RPMI8226 (cell line): ENCODE measurements around the gene ITCH.

Experiments used
- DNase-seq: peaks from one replicate; pipeline ENCODE4 v3.0.0-alpha.2; 2015

The ITCH gene

DNA sequence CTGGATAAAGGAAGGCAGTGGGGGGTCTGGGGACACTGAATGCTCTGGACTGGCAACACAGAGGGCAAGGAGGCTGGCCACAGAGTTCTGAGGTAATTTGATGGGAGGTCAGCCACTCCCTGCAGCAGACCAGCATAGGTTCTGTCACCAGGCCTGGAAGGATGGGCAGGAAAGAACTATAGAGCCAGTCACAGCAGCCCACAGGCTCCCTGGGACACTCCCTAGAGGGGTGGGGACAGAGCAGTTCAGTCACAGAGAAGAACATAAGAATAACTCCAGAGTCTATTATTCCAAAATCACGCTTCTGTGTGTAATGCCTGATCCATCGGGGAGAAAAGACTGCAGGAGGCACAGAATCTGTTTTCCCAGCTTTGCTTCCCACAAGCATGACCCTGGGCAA lies 172.8 kb downstream of the ITCH start:
- no peak for DNase-seq

GRCh38 chr20:34536798-34537394 lies 173.8 kb downstream of the ITCH start:
- DNase-seq: peak; percentile 54

- DNase-seq: no peak
Observed at GRCh38 chr20:34537651-34538050, 174.6 kb downstream of the ITCH start.

DNA sequence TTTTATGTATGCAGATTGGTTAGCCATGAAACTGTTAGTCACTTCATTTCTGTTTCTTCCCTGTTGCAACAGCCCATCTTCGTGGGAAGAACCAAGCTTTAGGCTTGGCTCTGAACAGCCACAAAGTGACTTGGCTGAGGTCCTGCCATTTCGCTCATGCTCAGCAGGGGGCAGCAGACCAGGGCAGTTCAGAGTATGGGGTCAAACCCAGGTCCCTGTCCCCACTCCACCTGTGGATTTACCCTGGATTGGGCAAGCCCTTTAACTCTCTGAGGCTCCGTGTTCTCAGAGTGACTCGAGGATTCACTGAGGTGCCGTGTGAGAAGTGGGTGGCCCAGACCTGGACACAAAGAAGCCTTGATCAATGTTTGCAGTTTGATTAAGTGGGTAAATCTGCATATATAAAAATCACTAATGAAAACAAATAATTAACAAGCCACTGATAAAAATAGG lies 175.6 kb downstream of the ITCH start:
- peak; percentile 54 for DNase-seq

DNA sequence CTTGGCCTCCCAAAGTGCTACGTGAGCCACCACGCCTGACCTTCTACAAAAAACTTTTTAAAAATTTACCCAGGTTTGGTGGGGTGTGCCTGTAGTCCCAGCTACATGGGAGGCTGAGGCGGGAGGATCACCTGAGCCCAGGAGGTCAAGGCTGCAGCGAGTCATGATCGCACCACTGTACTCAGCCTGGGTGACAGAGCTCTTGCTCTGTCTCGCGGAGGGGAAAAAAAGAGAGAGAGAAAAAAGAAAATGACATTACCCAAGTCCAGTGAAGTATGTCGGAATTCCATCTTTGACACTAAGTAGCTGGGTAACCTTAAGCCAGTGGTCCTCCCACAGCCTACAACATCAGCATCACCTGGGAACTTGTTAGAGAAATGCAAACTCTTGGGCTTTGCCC lies 176.7 kb downstream of the ITCH start:
- no peak for DNase-seq

- no peak for DNase-seq
Observed at GRCh38 chr20:34540596-34541263, 177.7 kb downstream of the ITCH start.

DNA sequence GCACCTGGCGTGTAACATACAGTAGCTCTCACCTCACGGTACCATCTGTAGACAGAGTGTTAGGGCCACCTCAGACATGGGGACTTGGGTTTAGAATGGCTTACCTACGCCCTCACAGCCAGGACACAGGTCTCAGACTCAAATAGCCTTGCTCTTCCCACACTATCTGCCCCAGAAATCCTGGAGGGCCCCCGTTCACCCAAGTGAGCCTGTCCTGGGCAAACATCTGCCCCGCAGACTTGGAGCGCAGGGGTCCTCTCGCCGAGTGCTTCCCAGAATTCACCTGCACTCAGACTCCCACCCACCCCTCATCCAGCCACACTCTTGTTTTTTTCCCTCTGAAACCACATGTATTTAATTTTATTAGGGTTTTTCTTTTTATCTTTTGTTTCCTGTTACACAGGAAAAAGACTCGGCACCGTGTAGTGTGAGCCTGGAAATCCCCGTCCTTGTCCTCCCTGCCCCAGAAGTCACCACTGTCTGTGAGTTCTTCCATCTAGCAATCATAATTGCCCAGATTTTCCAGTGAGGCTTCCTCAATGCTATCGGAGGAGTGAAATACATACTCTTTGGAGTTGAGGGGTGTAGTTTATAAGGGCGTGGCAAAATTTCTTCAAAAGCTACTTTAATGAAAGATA lies 178.3 kb downstream of the ITCH start:
- no peak for DNase-seq

GRCh38 chr20:34541917-34542316 lies 178.8 kb downstream of the ITCH start:
- DNase-seq: no peak

GRCh38 chr20:34542439-34542838 lies 179.4 kb downstream of the ITCH start:
- DNase-seq: no peak

GRCh38 chr20:34543463-34544056 lies 180.5 kb downstream of the ITCH start:
- DNase-seq: no peak

DNA sequence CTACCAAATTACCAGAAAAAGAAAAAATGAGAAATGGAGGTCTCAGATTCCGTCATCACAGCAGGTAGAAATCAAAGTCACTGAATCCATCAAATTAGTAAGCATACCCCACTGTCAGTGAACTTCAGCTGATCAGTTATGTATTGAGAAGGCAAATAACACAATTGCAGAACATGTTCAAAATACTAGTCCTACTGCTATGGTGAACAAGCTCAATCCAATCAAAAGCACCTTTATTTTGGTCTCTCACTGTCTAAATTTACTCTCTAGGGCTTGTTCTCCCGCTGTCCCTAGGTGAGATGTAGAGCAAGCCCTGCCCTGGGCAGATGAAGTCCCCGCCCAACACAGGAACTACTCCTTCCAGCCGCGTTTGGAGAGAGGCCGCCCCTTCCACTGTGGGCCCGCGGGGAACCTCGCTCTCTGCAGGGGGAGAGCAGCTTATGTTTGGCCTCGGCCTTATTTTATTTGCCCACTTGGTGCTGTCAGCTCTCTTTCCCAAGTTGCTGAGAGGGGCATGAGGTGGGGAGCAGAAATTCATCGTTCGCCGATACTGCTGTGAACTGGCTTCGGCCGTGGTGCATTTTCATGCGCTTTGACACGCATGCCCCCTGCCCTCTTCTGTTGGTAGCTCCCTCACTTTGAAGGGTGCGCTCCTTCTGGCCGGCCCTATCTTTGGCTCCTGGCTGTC lies 181.2 kb downstream of the ITCH start:
- DNase-seq: no peak

GRCh38 chr20:34546751-34547181 lies 183.7 kb downstream of the ITCH start:
- DNase-seq: no peak

- DNase-seq: no peak
Observed at GRCh38 chr20:34547844-34548613, 185.0 kb downstream of the ITCH start.

DNA sequence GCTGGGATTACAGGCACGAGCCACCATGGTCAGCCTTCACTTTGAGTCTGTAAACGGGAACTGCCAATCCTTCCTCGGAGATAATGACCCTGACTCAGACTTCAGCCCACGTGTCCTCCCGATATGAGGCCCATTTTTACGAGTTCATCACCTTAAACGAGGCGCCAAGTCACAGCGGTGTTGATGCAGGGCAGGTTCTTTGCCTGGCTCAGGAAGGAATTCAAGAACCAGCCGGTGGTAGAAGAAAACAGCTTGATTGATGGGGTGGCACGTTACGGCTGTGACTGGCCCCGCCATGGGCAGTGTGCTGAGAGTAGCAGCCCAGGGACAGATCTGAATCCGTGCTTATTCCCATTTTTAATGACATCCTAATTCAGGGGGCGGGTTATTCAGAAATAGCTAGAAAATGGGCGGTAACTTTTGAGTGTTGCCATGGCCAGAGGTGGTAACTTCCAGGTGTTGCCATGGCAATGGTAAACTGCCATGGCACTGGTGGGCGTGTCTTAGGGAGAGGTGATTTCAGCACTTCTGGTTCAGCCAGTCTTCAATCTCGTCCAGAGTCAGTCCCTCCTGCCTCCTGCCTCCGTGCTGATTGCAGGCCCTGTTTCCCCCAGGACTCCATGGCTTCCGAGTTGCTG lies 186.3 kb downstream of the ITCH start:
- DNase-seq: peak; percentile 29

GRCh38 chr20:34549929-34550305 lies 186.8 kb downstream of the ITCH start:
- no peak for DNase-seq

- DNase-seq: no peak
Observed at GRCh38 chr20:34552569-34552968, 189.5 kb downstream of the ITCH start.

GRCh38 chr20:34553366-34553867 lies 190.3 kb downstream of the ITCH start:
- DNase-seq: no peak

DNA sequence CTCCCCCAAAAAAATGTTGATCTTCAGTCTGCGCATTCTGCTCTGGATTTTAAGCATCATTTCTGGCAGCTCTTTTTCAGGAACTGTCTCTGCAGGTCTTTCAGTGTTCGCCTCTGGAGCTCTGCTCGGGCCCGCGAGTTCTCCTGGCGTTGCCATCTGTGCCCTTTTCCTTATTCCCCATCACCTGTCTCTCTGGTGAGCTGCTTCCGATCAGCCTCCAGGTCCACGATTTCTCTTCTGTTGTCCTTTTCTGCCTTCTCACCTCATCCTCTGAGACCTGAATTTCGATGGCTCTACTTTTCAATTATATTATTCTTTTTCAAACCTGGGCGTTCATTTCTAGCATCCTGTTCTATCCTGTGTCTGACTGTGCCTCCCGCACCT lies 194.9 kb downstream of the ITCH start:
- DNase-seq: no peak

DNA sequence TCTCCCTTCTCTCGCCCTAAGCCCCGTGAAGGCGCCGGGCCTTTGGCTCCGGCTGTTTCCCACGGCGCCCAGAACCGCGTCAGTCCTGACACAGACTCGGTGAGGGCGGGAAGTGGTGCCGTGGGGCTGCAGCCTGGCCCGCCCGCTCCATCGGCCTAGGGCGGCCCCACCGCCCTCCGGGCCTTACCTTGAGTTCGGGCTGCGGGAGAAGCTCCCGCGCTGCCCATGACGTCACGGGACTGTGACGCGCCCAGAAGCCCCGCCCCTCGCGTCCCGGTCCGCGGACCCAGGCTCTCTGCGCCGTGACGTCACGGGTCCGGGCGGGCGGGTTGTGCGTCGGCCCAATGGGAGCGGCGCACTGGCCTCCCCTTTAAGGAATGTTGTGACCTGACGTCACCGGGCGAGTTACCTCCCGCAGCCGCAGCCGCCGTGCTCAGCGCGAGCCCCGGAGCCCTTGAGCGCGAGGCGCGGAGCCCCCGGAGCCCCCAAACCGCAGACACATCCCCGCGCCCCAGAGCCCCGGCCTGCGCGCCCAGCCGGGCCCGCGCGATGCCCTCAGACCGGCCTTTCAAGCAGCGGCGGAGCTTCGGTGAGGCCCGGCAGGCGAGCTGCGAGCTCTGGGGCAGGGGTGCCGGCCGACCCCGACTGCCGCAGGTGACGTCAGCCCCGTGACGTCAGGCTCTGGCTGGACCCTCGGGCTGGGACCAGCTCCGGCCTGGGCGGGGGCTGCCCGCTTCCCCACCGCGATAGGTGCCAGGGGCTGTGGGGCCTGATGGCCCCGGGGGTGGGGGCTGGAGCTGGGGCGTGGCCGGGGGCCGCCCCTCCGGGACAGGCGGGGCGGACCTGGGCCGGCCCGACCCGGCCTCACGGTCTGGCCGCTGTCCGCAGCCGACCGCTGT lies 195.5 kb downstream of the ITCH start, which contains the start of gene MAP1LC3A:
TSS of gene MAP1LC3A (plus strand) at position 399 of the 899 bp plus-strand sequence. CDS start at position 550, 151 bp downstream.
- DNase-seq: no peak

- no peak for DNase-seq
Observed at GRCh38 chr20:34559311-34560140, 196.5 kb downstream of the ITCH start.
